GM21723 (cell line): ENCODE results near the gene ASB16.

Source experiments
- ATAC-seq: cut with Tn5 transposase; IDR thresholded peaks from one replicate; pipeline ENCODE4 v1.9.1; 2021; ENCODE audit warnings: mild to moderate bottlenecking, moderate library complexity; ENCODE audit not compliant: unreplicated experiment

Gene ASB16

GRCh38 chr17:44221862-44222111 lies 51.3 kb downstream of the ASB16 start:
- ATAC-seq = no peak

- no peak for ATAC-seq
Observed at GRCh38 chr17:44222112-44222869, 51.8 kb downstream of the ASB16 start.

GRCh38 chr17:44223541-44224071 lies 53.1 kb downstream of the ASB16 start:
- no peak for ATAC-seq
